Measurements from ENCODE around the gene ADSS2.
"Not testable (repeated sequence)": the region's sequence is repeated elsewhere in the genome, so short reads cannot be mapped to it uniquely, and the experiment has no call there.

ADSS2 gene

GRCh38 chr1:244393604-244394176 is 58.0 kb downstream of the ADSS2 start:
- H3K27me3 ChIP-seq (ENCODE audit: control insufficient read depth in 1 of 2, insufficient read depth in 2 of 2, low read length in 2 of 2): no peaks in the 10 kb centered on the region
- H3K4me3 ChIP-seq (ENCODE audit: low read depth in 1 of 2, low read length in 2 of 2): no peak overlapping the region
- H3K4me1 ChIP-seq (ENCODE audit: insufficient read depth, low read length): no peaks in the 10 kb centered on the region

GRCh38 chr1:244391761-244392160 is 59.9 kb downstream of the ADSS2 start:
- Histone ChIP-seq H3K4me1 (ENCODE audit: insufficient read depth, low read length) (no peaks in the 10 kb centered on the region), H3K9ac (ENCODE audit: low read length) (no peak overlapping the region), H3K4me3 (ENCODE audit: low read depth in 1 of 2, low read length in 2 of 2) (no peak overlapping the region), H3K9me3 (ENCODE audit: low read length) (no peaks in the 10 kb centered on the region), H3K36me3 (ENCODE audit: insufficient read depth, low read length) (no peaks in the 10 kb centered on the region), H3K27ac (ENCODE audit: low read depth, low read length) (no peak overlapping the region), H3K27me3 (ENCODE audit: control insufficient read depth in 1 of 2, insufficient read depth in 2 of 2, low read length in 2 of 2) (no peaks in the 10 kb centered on the region)

More at GRCh38 chr1:244393604-244394176, 58.0 kb downstream of the ADSS2 start:
- no peaks in the 10 kb centered on the region for H3K9me3 ChIP-seq (ENCODE audit: low read length)
- no peak overlapping the region for H3K9ac ChIP-seq (ENCODE audit: low read length)
- no peaks in the 10 kb centered on the region for H3K36me3 ChIP-seq (ENCODE audit: insufficient read depth, low read length)
- no peak overlapping the region for H3K27ac ChIP-seq (ENCODE audit: low read depth, low read length)

- H3K4me3 ChIP-seq (ENCODE audit: low read depth in 1 of 2, low read length in 2 of 2): no peak overlapping the region
- H3K9me3 ChIP-seq (ENCODE audit: low read length): no peaks in the 10 kb centered on the region
- H3K27ac ChIP-seq (ENCODE audit: low read depth, low read length): no peak overlapping the region
- no peaks in the 10 kb centered on the region for H3K27me3 ChIP-seq (ENCODE audit: control insufficient read depth in 1 of 2, insufficient read depth in 2 of 2, low read length in 2 of 2)
- H3K4me1 ChIP-seq (ENCODE audit: insufficient read depth, low read length): no peaks in the 10 kb centered on the region
- H3K9ac ChIP-seq (ENCODE audit: low read length): no peak overlapping the region
- no peaks in the 10 kb centered on the region for H3K36me3 ChIP-seq (ENCODE audit: insufficient read depth, low read length)
These were observed 62.7 kb downstream of the ADSS2 start for GRCh38 chr1:244388961-244389360.

GRCh38 chr1:244387415-244387814 is 64.3 kb downstream of the ADSS2 start:
- Histone ChIP-seq H3K27ac (ENCODE audit: low read depth, low read length) (no peak overlapping the region), H3K9ac (ENCODE audit: low read length) (no peak overlapping the region), H3K27me3 (ENCODE audit: control insufficient read depth in 1 of 2, insufficient read depth in 2 of 2, low read length in 2 of 2) (no peaks in the 10 kb centered on the region)

GRCh38 chr1:244386595-244386994 is 65.1 kb downstream of the ADSS2 start:
- H3K4me3 ChIP-seq (ENCODE audit: low read depth in 1 of 2, low read length in 2 of 2): no peak overlapping the region
- no peaks in the 10 kb centered on the region for H3K36me3 ChIP-seq (ENCODE audit: insufficient read depth, low read length)
- H3K9me3 ChIP-seq (ENCODE audit: low read length): no peaks in the 10 kb centered on the region
- no peak overlapping the region for H3K27ac ChIP-seq (ENCODE audit: low read depth, low read length)
- H3K9ac ChIP-seq (ENCODE audit: low read length): no peak overlapping the region
- H3K4me1 ChIP-seq (ENCODE audit: insufficient read depth, low read length): no peaks in the 10 kb centered on the region
- no peaks in the 10 kb centered on the region for H3K27me3 ChIP-seq (ENCODE audit: control insufficient read depth in 1 of 2, insufficient read depth in 2 of 2, low read length in 2 of 2)

More at GRCh38 chr1:244387415-244387814, 64.3 kb downstream of the ADSS2 start:
- no peaks in the 10 kb centered on the region for H3K9me3 ChIP-seq (ENCODE audit: low read length)
- no peak overlapping the region for H3K4me3 ChIP-seq (ENCODE audit: low read depth in 1 of 2, low read length in 2 of 2)
- H3K36me3 ChIP-seq (ENCODE audit: insufficient read depth, low read length): no peaks in the 10 kb centered on the region
- H3K4me1 ChIP-seq (ENCODE audit: insufficient read depth, low read length): no peaks in the 10 kb centered on the region

GRCh38 chr1:244384066-244384465 is 67.6 kb downstream of the ADSS2 start:
- no peaks in the 10 kb centered on the region for H3K27me3 ChIP-seq (ENCODE audit: control insufficient read depth in 1 of 2, insufficient read depth in 2 of 2, low read length in 2 of 2)
- no peaks in the 10 kb centered on the region for H3K9me3 ChIP-seq (ENCODE audit: low read length)
- H3K9ac ChIP-seq (ENCODE audit: low read length): no peak overlapping the region
- no peak overlapping the region for H3K4me3 ChIP-seq (ENCODE audit: low read depth in 1 of 2, low read length in 2 of 2)
- no peaks in the 10 kb centered on the region for H3K36me3 ChIP-seq (ENCODE audit: insufficient read depth, low read length)
- H3K4me1 ChIP-seq (ENCODE audit: insufficient read depth, low read length): no peaks in the 10 kb centered on the region
- H3K27ac ChIP-seq (ENCODE audit: low read depth, low read length): no peak overlapping the region

GRCh38 chr1:244383278-244383884 is 68.3 kb downstream of the ADSS2 start:
- Histone ChIP-seq H3K27ac (ENCODE audit: low read depth, low read length) (no peak overlapping the region), H3K4me3 (ENCODE audit: low read depth in 1 of 2, low read length in 2 of 2) (no peak overlapping the region), H3K36me3 (ENCODE audit: insufficient read depth, low read length) (no peaks in the 10 kb centered on the region), H3K9me3 (ENCODE audit: low read length) (no peaks in the 10 kb centered on the region), H3K4me1 (ENCODE audit: insufficient read depth, low read length) (no peaks in the 10 kb centered on the region), H3K27me3 (ENCODE audit: control insufficient read depth in 1 of 2, insufficient read depth in 2 of 2, low read length in 2 of 2) (no peaks in the 10 kb centered on the region), H3K9ac (ENCODE audit: low read length) (no peak overlapping the region)

- no peaks in the 10 kb centered on the region for H3K36me3 ChIP-seq (ENCODE audit: insufficient read depth, low read length)
These were observed 69.7 kb downstream of the ADSS2 start for GRCh38 chr1:244381878-244382565.

GRCh38 chr1:244376126-244376525 is 75.6 kb downstream of the ADSS2 start:
- Histone ChIP-seq H3K4me3 (ENCODE audit: low read depth in 1 of 2, low read length in 2 of 2) (no peak overlapping the region), H3K9ac (ENCODE audit: low read length) (no peak overlapping the region), H3K27me3 (ENCODE audit: control insufficient read depth in 1 of 2, insufficient read depth in 2 of 2, low read length in 2 of 2) (no peaks in the 10 kb centered on the region), H3K9me3 (ENCODE audit: low read length) (no peaks in the 10 kb centered on the region), H3K36me3 (ENCODE audit: insufficient read depth, low read length) (no peaks in the 10 kb centered on the region), H3K4me1 (ENCODE audit: insufficient read depth, low read length) (no peaks in the 10 kb centered on the region), H3K27ac (ENCODE audit: low read depth, low read length) (no peak overlapping the region)

More at GRCh38 chr1:244381878-244382565, 69.7 kb downstream of the ADSS2 start:
- Histone ChIP-seq H3K4me1 (ENCODE audit: insufficient read depth, low read length) (no peaks in the 10 kb centered on the region), H3K9me3 (ENCODE audit: low read length) (no peaks in the 10 kb centered on the region), H3K9ac (ENCODE audit: low read length) (no peak overlapping the region), H3K27ac (ENCODE audit: low read depth, low read length) (no peak overlapping the region), H3K27me3 (ENCODE audit: control insufficient read depth in 1 of 2, insufficient read depth in 2 of 2, low read length in 2 of 2) (no peaks in the 10 kb centered on the region), H3K4me3 (ENCODE audit: low read depth in 1 of 2, low read length in 2 of 2) (no peak overlapping the region)

- Histone ChIP-seq H3K4me1 (ENCODE audit: insufficient read depth, low read length) (no peaks in the 10 kb centered on the region), H3K27ac (ENCODE audit: low read depth, low read length) (no peak overlapping the region), H3K4me3 (ENCODE audit: low read depth in 1 of 2, low read length in 2 of 2) (no peak overlapping the region)
These were observed 76.7 kb downstream of the ADSS2 start for GRCh38 chr1:244375051-244375450.

GRCh38 chr1:244374484-244374883 is 77.2 kb downstream of the ADSS2 start:
- not testable (repeated sequence) for H3K4me1 ChIP-seq (ENCODE audit: insufficient read depth, low read length); H3K36me3 ChIP-seq (ENCODE audit: insufficient read depth, low read length); H3K9ac ChIP-seq (ENCODE audit: low read length); H3K27ac ChIP-seq (ENCODE audit: low read depth, low read length); H3K27me3 ChIP-seq (ENCODE audit: control insufficient read depth in 1 of 2, insufficient read depth in 2 of 2, low read length in 2 of 2); H3K9me3 ChIP-seq (ENCODE audit: low read length); H3K4me3 ChIP-seq (ENCODE audit: low read depth in 1 of 2, low read length in 2 of 2)

More at GRCh38 chr1:244375051-244375450, 76.7 kb downstream of the ADSS2 start:
- Histone ChIP-seq H3K9ac (ENCODE audit: low read length) (no peak overlapping the region), H3K9me3 (ENCODE audit: low read length) (no peaks in the 10 kb centered on the region), H3K36me3 (ENCODE audit: insufficient read depth, low read length) (no peaks in the 10 kb centered on the region), H3K27me3 (ENCODE audit: control insufficient read depth in 1 of 2, insufficient read depth in 2 of 2, low read length in 2 of 2) (no peaks in the 10 kb centered on the region)

All from muscle layer of colon (tissue), 2 donors.